Measurements from ENCODE around the gene SIGLECL1. TPM values are rescaled to one million over a fixed set of nuclear protein-coding genes. Genes with fewer than 3 reads are reported as not detected.

The SIGLECL1 gene
- total RNA-seq, 1 experiment from 2014 or later = not detected

DNA sequence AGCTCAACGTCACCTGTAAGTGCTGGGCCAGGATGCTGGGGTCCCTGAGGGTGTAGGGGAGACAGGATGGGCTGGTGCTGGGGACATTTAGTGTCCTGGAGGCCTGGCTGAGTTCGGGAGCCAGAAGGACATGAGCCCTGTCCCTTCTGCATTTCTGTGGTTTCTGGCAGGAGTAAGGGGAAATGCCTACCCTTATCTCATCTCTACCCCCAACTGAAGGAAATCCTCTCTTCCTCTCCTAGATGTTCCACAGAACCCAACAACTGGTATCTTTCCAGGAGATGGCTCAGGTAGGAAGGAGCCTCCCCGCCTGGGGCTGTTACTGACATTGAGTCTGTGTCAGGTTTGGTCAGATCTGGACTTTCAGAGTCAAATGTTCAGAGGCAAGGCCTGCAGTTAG is 24.8 kb upstream of the SIGLECL1 start:
- Histone ChIP-seq H3K4ac (ENCODE audit: low read depth, low read length) (no peak overlapping the region), H3K79me2 (ENCODE audit: insufficient read depth, low read length) (no peaks in the 10 kb centered on the region), H3K27me3 (ENCODE audit: insufficient read depth, low read length) (no peaks in the 10 kb centered on the region), H3K4me1 (ENCODE audit: insufficient read depth, low read length) (no peaks in the 10 kb centered on the region), H3T11ph (ENCODE audit: low read length) (no peak overlapping the region), H3K18ac (ENCODE audit: insufficient read length, low read depth, low read length) (no peak overlapping the region), H4K8ac (replicated peaks; ENCODE audit: insufficient read length, low read depth, low read length) (no peak overlapping the region), H2BK20ac (ENCODE audit: low read depth, low read length, poor library complexity, severe bottlenecking) (no peak overlapping the region), H2AK5ac (ENCODE audit: insufficient read length, low read length) (no peak overlapping the region), H3K79me1 (ENCODE audit: insufficient read depth, low read depth, low read length, poor library complexity, severe bottlenecking) (no peaks in the 10 kb centered on the region), H3K23me2 (ENCODE audit: insufficient read length, low read depth, low read length, poor library complexity, severe bottlenecking) (no peaks in the 10 kb centered on the region), H3K4me2 (ENCODE audit: insufficient read depth, insufficient read length, low read length) (no peak overlapping the region), H2AFZ (ENCODE audit: low read length) (no peak overlapping the region), H2BK120ac (ENCODE audit: low read depth, low read length, poor library complexity, severe bottlenecking) (no peak overlapping the region), H2BK15ac (ENCODE audit: low read depth, low read length) (no peak overlapping the region), H3K23ac (ENCODE audit: insufficient read length, low read depth, low read length) (no peak overlapping the region), H2BK5ac (ENCODE audit: insufficient read length, low read length) (no peak overlapping the region), H4K5ac (ENCODE audit: insufficient read length, low read depth, low read length) (no peak overlapping the region), H2BK12ac (ENCODE audit: insufficient read length, low read depth, low read length) (no peak overlapping the region), H3K56ac (ENCODE audit: insufficient read length, low read depth, low read length) (no peak overlapping the region), H3K9me3 (ENCODE audit: control insufficient read depth, low read depth, low read length) (no peaks in the 10 kb centered on the region), H3K9ac (ENCODE audit: extremely low read depth, insufficient read length, low read length) (no peak overlapping the region), H4K20me1 (ENCODE audit: control insufficient read depth, insufficient read depth, insufficient read length) (no peaks in the 10 kb centered on the region), H3K27ac (ENCODE audit: insufficient read length, low read depth, low read length) (no peak overlapping the region), H4K91ac (ENCODE audit: insufficient read length, low read depth, low read length) (no peak overlapping the region), H3K14ac (ENCODE audit: insufficient read depth, low read length) (no peak overlapping the region)
- no peaks in the 10 kb centered on the region for H3K4me1 Mint-ChIP-seq
- H3K27ac Mint-ChIP-seq = no peak overlapping the region
- no peak overlapping the region for H3K4me3 Mint-ChIP-seq
- no peak for DNase-seq
- TF ChIP-seq, protein P1, sequence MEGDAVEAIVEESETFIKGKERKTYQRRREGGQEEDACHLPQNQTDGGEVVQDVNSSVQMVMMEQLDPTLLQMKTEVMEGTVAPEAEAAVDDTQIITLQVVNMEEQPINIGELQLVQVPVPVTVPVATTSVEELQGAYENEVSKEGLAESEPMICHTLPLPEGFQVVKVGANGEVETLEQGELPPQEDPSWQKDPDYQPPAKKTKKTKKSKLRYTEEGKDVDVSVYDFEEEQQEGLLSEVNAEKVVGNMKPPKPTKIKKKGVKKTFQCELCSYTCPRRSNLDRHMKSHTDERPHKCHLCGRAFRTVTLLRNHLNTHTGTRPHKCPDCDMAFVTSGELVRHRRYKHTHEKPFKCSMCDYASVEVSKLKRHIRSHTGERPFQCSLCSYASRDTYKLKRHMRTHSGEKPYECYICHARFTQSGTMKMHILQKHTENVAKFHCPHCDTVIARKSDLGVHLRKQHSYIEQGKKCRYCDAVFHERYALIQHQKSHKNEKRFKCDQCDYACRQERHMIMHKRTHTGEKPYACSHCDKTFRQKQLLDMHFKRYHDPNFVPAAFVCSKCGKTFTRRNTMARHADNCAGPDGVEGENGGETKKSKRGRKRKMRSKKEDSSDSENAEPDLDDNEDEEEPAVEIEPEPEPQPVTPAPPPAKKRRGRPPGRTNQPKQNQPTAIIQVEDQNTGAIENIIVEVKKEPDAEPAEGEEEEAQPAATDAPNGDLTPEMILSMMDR (conservative IDR thresholded peaks at IDR 0.05) = no peak
- H3K9me3 Mint-ChIP-seq = peaks cover 0 to 89% of the 10 kb centered on the region in 2 experiments; a peak in 2 of 5 replicates
- H3K36me3 Mint-ChIP-seq (ENCODE audit: insufficient read depth in 1 of 3, low read depth in 3 of 3) = no peaks in the 10 kb centered on the region
- no CpG with 5 or more reads among the region's 3 CpGs for WGBS (ENCODE audit: extremely low coverage, insufficient read length, low lambda C conversion rate)
- peaks cover 13% of the 10 kb centered on the region for H3K27me3 Mint-ChIP-seq (ENCODE audit: low read depth)

Data from H9 (cell line).